ENCODE data around the gene GRIA1. TPM values are rescaled to one million over a fixed set of nuclear protein-coding genes. Genes with fewer than 3 reads are reported as not detected.

Gene GRIA1
- total RNA-seq, 1 donor from 2014 or later, result 0.55 TPM

GRCh38 chr5:153791339-153791738 lies 300.9 kb downstream of the GRIA1 start:
- Mint-ChIP-seq H3K36me3 (ENCODE audit: low read depth) (peaks cover 3% of the 10 kb centered on the region), H3K4me3 (ENCODE audit: unreplicated experiment) (no peak overlapping the region), H3K27ac (ENCODE audit: unreplicated experiment) (no peak overlapping the region), H3K4me1 (ENCODE audit: low read depth) (no peaks in the 10 kb centered on the region), H3K9me3 (ENCODE audit: low read depth) (peaks cover 2% of the 10 kb centered on the region), H3K27me3 (ENCODE audit: low read depth) (peaks cover 10% of the 10 kb centered on the region)
- TF ChIP-seq CTCF (IDR thresholded peaks at IDR 0.05), result no peak
- DNase-seq (ENCODE audit: low spot score), result no peak

- no peak for TF ChIP-seq CTCF (IDR thresholded peaks at IDR 0.05)
- no peak for DNase-seq (ENCODE audit: low spot score)
- no peaks in the 10 kb centered on the region for H3K4me1 Mint-ChIP-seq (ENCODE audit: low read depth)
- peaks cover 2% of the 10 kb centered on the region for H3K9me3 Mint-ChIP-seq (ENCODE audit: low read depth)
- H3K36me3 Mint-ChIP-seq (ENCODE audit: low read depth), result peaks cover 3% of the 10 kb centered on the region
- H3K27ac Mint-ChIP-seq (ENCODE audit: unreplicated experiment), result no peak overlapping the region
- no peak overlapping the region for H3K4me3 Mint-ChIP-seq (ENCODE audit: unreplicated experiment)
- peaks cover 6% of the 10 kb centered on the region for H3K27me3 Mint-ChIP-seq (ENCODE audit: low read depth)
These were observed 301.8 kb downstream of the GRIA1 start for GRCh38 chr5:153792305-153792704.

- H3K9me3 Mint-ChIP-seq (ENCODE audit: low read depth), result no peaks in the 10 kb centered on the region
- no peak overlapping the region for H3K4me3 Mint-ChIP-seq (ENCODE audit: unreplicated experiment)
- TF ChIP-seq CTCF (IDR thresholded peaks at IDR 0.05), result no peak
- DNase-seq (ENCODE audit: low spot score), result no peak
- H3K27ac Mint-ChIP-seq (ENCODE audit: unreplicated experiment), result no peak overlapping the region
- no peaks in the 10 kb centered on the region for H3K27me3 Mint-ChIP-seq (ENCODE audit: low read depth)
- H3K36me3 Mint-ChIP-seq (ENCODE audit: low read depth), result no peaks in the 10 kb centered on the region
- peaks cover 3% of the 10 kb centered on the region for H3K4me1 Mint-ChIP-seq (ENCODE audit: low read depth)
These were observed 303.2 kb downstream of the GRIA1 start for GRCh38 chr5:153793699-153794098.

- no peak overlapping the region for H3K27ac Mint-ChIP-seq (ENCODE audit: unreplicated experiment)
These were observed 303.9 kb downstream of the GRIA1 start for GRCh38 chr5:153794327-153794726.

GRCh38 chr5:153796527-153796926 lies 306.1 kb downstream of the GRIA1 start:
- no peaks in the 10 kb centered on the region for H3K9me3 Mint-ChIP-seq (ENCODE audit: low read depth)
- peaks cover 3% of the 10 kb centered on the region for H3K4me1 Mint-ChIP-seq (ENCODE audit: low read depth)
- TF ChIP-seq CTCF (IDR thresholded peaks at IDR 0.05), result no peak
- no peaks in the 10 kb centered on the region for H3K27me3 Mint-ChIP-seq (ENCODE audit: low read depth)
- DNase-seq (ENCODE audit: low spot score), result no peak
- H3K4me3 Mint-ChIP-seq (ENCODE audit: unreplicated experiment), result no peak overlapping the region
- no peak overlapping the region for H3K27ac Mint-ChIP-seq (ENCODE audit: unreplicated experiment)
- H3K36me3 Mint-ChIP-seq (ENCODE audit: low read depth), result no peaks in the 10 kb centered on the region

More at GRCh38 chr5:153794327-153794726, 303.9 kb downstream of the GRIA1 start:
- peaks cover 3% of the 10 kb centered on the region for H3K4me1 Mint-ChIP-seq (ENCODE audit: low read depth)
- no peaks in the 10 kb centered on the region for H3K36me3 Mint-ChIP-seq (ENCODE audit: low read depth)
- no peak for DNase-seq (ENCODE audit: low spot score)
- no peak overlapping the region for H3K4me3 Mint-ChIP-seq (ENCODE audit: unreplicated experiment)
- no peaks in the 10 kb centered on the region for H3K27me3 Mint-ChIP-seq (ENCODE audit: low read depth)
- no peak for TF ChIP-seq CTCF (IDR thresholded peaks at IDR 0.05)
- no peaks in the 10 kb centered on the region for H3K9me3 Mint-ChIP-seq (ENCODE audit: low read depth)

Data from chondrocyte (in vitro differentiated cells).